ENCODE measurements around the gene KRT39.

DNA sequence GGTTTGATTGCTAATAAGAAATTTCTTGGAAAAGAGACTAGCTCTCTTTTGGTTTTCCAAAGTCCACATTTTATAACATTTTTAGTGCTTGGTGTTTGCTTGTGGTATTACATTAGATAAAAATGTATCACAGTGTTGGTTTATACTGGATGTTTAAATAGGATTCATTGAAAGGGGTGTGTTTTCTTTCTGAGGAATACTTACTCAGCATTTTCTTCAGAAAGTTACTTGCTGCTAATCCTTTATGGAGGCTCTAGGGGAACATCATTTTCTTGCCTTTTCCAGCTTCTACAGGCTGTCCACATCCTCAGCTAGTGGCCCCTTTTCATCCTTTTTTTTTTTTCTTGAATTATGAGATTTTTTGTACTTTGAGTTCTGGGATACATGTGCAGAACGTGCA is 834 bp upstream of the KRT39 start:
- TF ChIP-seq TAF1 (IDR thresholded peaks at IDR 0.05; ENCODE audit: low read depth, low read length) (no peak), POLR2A (IDR thresholded peaks at IDR 0.05; ENCODE audit: low read depth, low read length) (no peak), POLR2AphosphoS5 (IDR thresholded peaks at IDR 0.05; ENCODE audit: low read depth, low read length) (no peak), SPI1 (IDR thresholded peaks at IDR 0.05; ENCODE audit: low read depth, low read length) (no peak)

All from GM12891 (cell line).